Stimulated activated naive B cell treated with anti-CD40 and anti-IgM and Interleukin-4, amounts not matched to agents 10 μg/mL and 1 μg/mL and 100 μg/mL, for 72 hours (primary cell): ENCODE measurements around the gene CYP39A1.
A peak's percentile ranks its signal among the peaks of the same experiment; 100 is the strongest.

Experiments
- ATAC-seq, 2 donors: fragments of 150-1000 bp; cut with Tn5 transposase; replicated peaks; 2 replicates each; pipeline ENCODE4 v1.10.0; 2021; ENCODE audit warnings: moderate library complexity in 1 of 2
- DNase-seq: peaks from one replicate; pipeline ENCODE4 v3.0.0; 2021
- H3K27ac Mint-ChIP-seq: one replicate; pipeline ENCODE4 v1.8.0; 2022; ENCODE audit warnings: mild to moderate bottlenecking, mixed read lengths
- H3K27me3 Mint-ChIP-seq, 2 donors: one replicate each; pipeline ENCODE4 v1.8.0; 2022; ENCODE audit warnings: mixed read lengths in 2 of 2
- H3K36me3 Mint-ChIP-seq, 2 donors: one replicate each; pipeline ENCODE4 v1.8.0; 2022; ENCODE audit warnings: mixed read lengths in 2 of 2, mild to moderate bottlenecking in 1 of 2
- H3K4me1 Mint-ChIP-seq, 2 donors: one replicate each; pipeline ENCODE4 v1.8.0; 2022; ENCODE audit warnings: mixed read lengths in 2 of 2, mild to moderate bottlenecking in 1 of 2
- H3K4me3 Mint-ChIP-seq, 2 donors: one replicate each; pipeline ENCODE4 v1.8.0; 2022; ENCODE audit warnings: mild to moderate bottlenecking in 2 of 2, mixed read lengths in 2 of 2, moderate library complexity in 1 of 2
- H3K9me3 Mint-ChIP-seq, 2 donors: one replicate each; pipeline ENCODE4 v1.8.0; 2022; ENCODE audit warnings: mixed read lengths in 2 of 2, mild to moderate bottlenecking in 1 of 2

CYP39A1 gene

DNA sequence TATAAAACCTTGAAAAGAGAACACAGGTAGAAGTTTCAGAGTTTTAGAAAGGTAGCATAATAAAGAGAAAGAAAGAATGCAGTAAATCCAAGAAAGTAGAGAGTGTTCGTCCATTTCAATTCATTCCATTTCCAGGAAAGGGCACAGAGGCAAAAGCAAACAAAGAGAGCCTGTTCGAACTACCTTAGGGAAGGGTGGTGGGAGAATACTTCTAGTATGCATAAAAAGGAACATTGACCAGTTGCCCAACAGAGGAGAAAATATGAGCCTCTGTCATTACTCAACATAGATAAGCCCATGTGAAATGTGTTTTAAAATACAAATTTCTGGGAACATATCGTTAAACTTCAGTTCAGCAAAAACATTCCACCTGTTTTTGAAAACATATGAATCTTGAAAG, 60.6 kb downstream of the CYP39A1 start:
- Mint-ChIP-seq H3K4me1 (no peaks in the 10 kb centered on the region), H3K4me3 (no peak overlapping the region), H3K9me3 (peaks cover 3 to 5% of the 10 kb centered on the region in 2 donors), H3K27ac (no peak overlapping the region), H3K27me3 (peaks cover 0 to 10% of the 10 kb centered on the region in 2 donors), H3K36me3 (no peaks in the 10 kb centered on the region)
- ATAC-seq = no peak
- DNase-seq = no peak

DNA sequence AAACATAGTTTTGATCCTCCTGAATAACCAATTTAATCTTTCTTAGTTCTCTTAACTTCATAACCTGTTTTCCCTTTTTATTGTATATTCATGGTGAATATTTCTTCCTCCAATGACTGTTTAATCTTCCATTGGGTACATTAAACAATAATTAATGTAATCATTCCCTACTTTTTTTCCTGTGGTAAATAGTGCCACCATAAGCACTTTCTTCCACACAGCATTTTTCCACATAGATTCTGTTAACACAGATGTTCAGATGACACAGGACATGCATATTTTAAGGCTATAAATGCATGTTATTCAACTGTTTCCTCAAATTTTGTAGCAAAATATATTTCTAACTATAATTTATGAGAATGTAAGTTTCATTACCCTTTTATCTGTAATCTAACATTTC, 61.9 kb downstream of the CYP39A1 start:
- H3K4me3 Mint-ChIP-seq = no peak overlapping the region
- no peaks in the 10 kb centered on the region for H3K36me3 Mint-ChIP-seq
- no peaks in the 10 kb centered on the region for H3K4me1 Mint-ChIP-seq
- peaks cover 3 to 5% of the 10 kb centered on the region in 2 donors for H3K9me3 Mint-ChIP-seq
- peaks cover 0 to 10% of the 10 kb centered on the region in 2 donors for H3K27me3 Mint-ChIP-seq
- no peak for ATAC-seq
- no peak overlapping the region for H3K27ac Mint-ChIP-seq
- DNase-seq = no peak

DNA sequence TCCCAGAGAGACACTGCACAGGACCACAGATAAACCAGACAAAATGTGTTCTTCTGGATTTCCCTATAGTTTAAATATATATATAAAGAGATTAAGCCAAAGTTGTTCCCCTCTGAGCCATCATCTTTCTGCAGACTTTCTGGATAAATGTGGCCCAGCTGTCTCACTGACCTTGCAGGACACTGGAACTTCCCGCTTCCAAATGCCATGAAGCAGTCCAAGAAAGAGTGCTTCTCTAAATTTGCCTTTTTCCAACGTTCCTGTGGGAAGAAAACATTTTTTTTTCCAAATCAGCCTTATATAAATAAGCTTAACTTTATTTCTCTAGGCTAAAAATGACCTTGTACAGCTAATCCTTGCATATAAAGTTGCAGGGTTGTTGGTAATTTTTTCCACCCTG, 65.7 kb downstream of the CYP39A1 start:
- Mint-ChIP-seq H3K9me3 (no peaks in the 10 kb centered on the region), H3K27me3 (peaks cover 0 to 7% of the 10 kb centered on the region in 2 donors), H3K36me3 (no peaks in the 10 kb centered on the region), H3K4me3 (no peak overlapping the region), H3K4me1 (no peaks in the 10 kb centered on the region), H3K27ac (no peak overlapping the region)
- no peak for ATAC-seq
- DNase-seq = no peak

DNA sequence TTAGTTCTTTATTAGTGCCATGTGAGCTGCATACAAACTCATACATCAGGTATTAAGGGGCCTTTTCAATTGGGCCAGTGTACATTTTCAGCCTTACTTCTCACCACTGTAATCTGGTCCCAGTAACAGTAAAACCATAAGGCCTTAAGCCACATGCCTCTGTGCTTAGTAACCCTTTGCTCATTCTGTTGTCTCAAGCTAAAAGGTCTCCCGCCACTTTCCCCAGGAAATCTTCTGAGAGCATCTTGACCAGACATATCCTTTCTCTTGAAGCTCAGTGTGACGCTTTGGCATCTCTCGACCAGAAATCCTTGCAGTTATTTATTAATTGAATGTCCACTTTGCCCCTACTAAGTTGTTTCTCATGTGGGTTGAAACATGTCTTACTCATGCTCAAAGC, 68.0 kb downstream of the CYP39A1 start:
- no peak overlapping the region for H3K27ac Mint-ChIP-seq
- no peak for DNase-seq

DNA sequence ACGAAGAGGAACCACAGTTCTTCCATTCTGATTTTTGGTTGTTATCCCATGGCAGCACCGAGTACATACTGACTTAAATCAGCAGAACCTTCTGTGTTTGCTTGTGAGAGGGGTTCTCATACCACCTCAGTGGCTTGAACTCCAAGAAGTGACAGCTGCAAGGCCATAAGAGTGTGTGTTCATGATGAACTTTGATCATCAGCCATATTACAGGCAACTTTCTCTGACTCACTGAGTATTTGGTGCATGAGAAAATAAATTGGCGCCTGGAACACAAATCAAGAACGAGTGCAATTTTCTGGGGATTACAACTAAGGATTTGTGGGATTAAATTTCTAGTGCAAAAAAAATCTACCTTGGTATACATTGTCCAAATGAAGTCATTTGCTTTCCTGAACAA, 68.9 kb downstream of the CYP39A1 start:
- H3K9me3 Mint-ChIP-seq = no peaks in the 10 kb centered on the region
- no peaks in the 10 kb centered on the region for H3K4me1 Mint-ChIP-seq
- ATAC-seq = no peak

More for the DNA sequence above, 68.0 kb downstream of the CYP39A1 start:
- Mint-ChIP-seq H3K9me3 (no peaks in the 10 kb centered on the region), H3K4me1 (no peaks in the 10 kb centered on the region), H3K27me3 (peaks cover 5% of the 10 kb centered on the region in 2 donors), H3K4me3 (no peak overlapping the region), H3K36me3 (no peaks in the 10 kb centered on the region)
- ATAC-seq = no peak

DNA sequence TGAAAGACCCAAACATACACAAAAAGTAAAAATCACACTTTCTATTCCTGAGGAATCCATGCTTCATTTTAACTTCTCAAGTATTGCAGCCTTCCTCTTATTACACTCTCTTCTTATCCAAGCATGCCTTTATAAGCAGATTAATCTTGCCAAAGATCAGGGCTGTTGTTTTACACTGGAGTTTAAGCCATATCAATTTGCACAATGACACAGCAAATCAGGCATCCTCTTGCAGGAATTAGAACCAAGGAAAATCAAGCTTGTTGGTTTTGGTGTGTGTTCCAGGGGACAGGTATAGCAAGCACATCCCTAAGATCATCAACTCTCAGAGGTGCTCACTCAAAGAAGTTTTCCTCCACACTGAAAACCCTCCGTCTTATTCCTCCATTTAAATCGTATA, 69.5 kb downstream of the CYP39A1 start:
- Mint-ChIP-seq H3K36me3 (no peaks in the 10 kb centered on the region), H3K4me1 (no peaks in the 10 kb centered on the region), H3K9me3 (no peaks in the 10 kb centered on the region), H3K27ac (no peak overlapping the region), H3K27me3 (peaks cover 4 to 5% of the 10 kb centered on the region in 2 donors), H3K4me3 (no peak overlapping the region)
- ATAC-seq (no peak), DNase-seq (no peak)

More for the DNA sequence above, 68.9 kb downstream of the CYP39A1 start:
- Mint-ChIP-seq H3K27ac (no peak overlapping the region), H3K4me3 (no peak overlapping the region), H3K27me3 (peaks cover 0 to 5% of the 10 kb centered on the region in 2 donors), H3K36me3 (no peaks in the 10 kb centered on the region)
- no peak for DNase-seq

DNA sequence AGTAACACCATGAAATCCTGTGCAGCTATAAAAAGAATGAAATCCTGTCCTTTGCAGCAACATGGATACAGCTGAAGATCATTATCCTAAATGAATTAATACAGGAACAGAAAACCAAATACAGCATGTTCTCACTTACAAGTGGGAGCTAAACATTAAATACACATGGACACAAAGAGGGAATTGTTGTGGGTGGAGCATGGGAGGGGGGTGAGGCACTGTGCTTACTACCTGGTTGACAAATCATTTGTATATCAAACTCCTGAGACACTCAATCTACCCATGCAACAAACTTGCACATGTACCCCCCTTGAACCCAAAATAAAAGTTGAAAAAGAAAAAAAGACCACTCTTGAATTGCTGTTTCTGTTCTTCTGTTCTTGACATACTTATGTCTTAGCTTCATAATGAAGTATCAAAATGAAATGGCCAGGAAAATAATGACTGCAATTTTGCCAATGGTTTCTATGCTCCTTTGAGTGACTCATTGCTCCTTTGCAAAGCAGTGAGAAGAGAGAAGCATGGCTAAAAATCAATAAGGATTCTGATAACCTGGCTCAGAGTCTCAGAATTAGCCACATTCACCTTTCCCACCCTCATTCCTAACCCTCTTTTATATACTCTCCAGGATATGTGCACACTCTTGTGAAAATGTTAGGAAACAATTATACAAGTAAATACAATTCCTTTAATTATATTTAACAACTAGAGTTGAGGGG, 71.0 kb downstream of the CYP39A1 start:
- ATAC-seq (no peak), DNase-seq (no peak)
- no peak overlapping the region for H3K27ac Mint-ChIP-seq
- no peaks in the 10 kb centered on the region for H3K36me3 Mint-ChIP-seq
- H3K9me3 Mint-ChIP-seq = no peaks in the 10 kb centered on the region
- peaks cover 5 to 8% of the 10 kb centered on the region in 2 donors for H3K27me3 Mint-ChIP-seq
- no peak overlapping the region for H3K4me3 Mint-ChIP-seq
- no peaks in the 10 kb centered on the region for H3K4me1 Mint-ChIP-seq

DNA sequence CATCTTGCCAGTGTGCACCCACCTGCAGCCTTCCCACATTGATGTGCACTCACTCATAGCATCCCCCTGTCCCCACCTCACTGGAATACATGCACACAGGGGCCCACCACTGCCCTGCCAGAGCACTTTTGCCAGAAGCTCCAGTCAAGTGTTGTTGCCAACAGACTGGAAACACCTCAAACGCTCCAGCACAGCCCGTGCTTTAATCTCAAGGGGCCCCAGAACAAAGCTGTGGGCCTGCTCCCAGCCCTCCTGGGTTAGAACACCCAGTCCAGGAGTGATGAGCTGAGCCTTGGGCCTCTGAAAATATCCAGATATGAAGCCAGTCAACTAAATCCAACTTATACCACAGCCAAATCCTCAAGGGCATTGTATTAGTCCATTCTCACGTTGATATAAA, 77.1 kb downstream of the CYP39A1 start:
- H3K9me3 Mint-ChIP-seq = peaks cover 8 to 10% of the 10 kb centered on the region in 2 donors
- H3K4me1 Mint-ChIP-seq = no peaks in the 10 kb centered on the region
- peaks cover 25 to 34% of the 10 kb centered on the region in 2 donors for H3K27me3 Mint-ChIP-seq
- no peak for DNase-seq
- peaks cover 0 to 4% of the 10 kb centered on the region in 2 donors for H3K36me3 Mint-ChIP-seq
- H3K4me3 Mint-ChIP-seq = no peak overlapping the region
- H3K27ac Mint-ChIP-seq = no peak overlapping the region
- no peak for ATAC-seq

DNA sequence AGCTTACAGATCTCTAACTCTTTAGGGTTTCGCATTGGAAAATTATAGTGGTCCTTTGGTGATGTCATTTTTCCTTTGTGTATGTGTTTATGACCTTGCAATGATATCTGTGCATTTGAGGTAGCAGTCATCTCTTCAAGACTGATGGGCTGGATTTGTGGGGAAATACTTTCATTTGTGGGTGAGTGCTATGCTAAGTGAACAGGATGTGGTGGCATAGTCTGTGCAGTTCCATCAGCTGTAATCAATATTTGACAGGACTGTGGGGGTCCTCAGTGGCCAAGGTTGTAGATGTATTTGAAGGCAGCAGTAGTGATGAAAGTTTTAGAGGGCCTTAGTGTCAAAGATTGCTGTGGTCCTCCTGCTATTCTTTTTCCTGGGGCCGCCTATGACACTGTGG, 79.5 kb downstream of the CYP39A1 start:
- Mint-ChIP-seq H3K27me3 (peaks cover 25 to 35% of the 10 kb centered on the region in 2 donors), H3K4me1 (no peaks in the 10 kb centered on the region), H3K36me3 (peaks cover 0 to 4% of the 10 kb centered on the region in 2 donors), H3K4me3 (no peak overlapping the region), H3K27ac (no peak overlapping the region), H3K9me3 (peaks cover 10% of the 10 kb centered on the region in 2 donors)
- ATAC-seq (no peak), DNase-seq (no peak)

DNA sequence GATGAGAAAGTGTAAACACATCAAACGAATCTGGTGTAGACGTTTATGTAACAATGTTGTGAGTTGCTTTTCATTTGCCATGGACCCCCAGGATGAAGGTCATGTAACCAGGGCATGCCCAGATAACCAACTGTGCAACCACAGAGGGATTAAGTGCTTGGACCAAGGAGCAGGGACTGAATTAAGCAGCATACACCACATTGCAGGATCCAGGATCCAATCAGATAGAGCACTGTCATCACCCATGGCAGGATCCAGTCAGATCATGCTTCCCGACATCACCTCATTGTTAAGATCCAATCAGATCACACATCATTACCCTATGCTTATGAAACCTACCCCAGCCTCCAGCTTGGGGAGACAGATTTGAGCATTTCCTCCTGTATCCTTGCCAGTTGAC, 87.1 kb downstream of the CYP39A1 start:
- Mint-ChIP-seq H3K4me3 (no peak overlapping the region), H3K27me3 (peaks cover 8 to 16% of the 10 kb centered on the region in 2 donors), H3K27ac (no peak overlapping the region), H3K9me3 (peaks cover 4 to 5% of the 10 kb centered on the region in 2 donors), H3K36me3 (no peaks in the 10 kb centered on the region), H3K4me1 (no peaks in the 10 kb centered on the region)
- ATAC-seq (no peak), DNase-seq (no peak)

DNA sequence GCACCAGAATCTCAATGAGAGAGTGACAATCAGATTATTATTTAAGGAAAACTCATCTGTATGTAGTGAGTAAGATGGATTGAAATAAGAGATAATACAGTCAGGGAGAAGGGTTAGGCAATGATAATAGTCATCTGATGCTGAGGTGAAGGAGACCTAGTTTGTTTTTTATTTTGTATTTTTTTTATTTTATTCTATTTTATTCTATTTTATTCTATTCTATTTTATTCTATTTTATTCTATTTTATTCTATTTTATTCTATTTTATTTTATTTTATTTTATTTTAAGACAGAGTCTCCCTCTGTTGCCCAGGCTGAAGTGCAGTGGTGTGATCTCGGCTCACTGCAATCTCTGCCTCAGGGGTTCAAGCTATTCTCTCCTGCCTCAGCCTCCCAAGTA, 88.7 kb downstream of the CYP39A1 start:
- Mint-ChIP-seq H3K36me3 (no peaks in the 10 kb centered on the region), H3K4me3 (no peak overlapping the region), H3K27me3 (peaks cover 4 to 11% of the 10 kb centered on the region in 2 donors), H3K9me3 (peaks cover 3 to 4% of the 10 kb centered on the region in 2 donors), H3K27ac (no peak overlapping the region), H3K4me1 (no peaks in the 10 kb centered on the region)
- ATAC-seq (no peak), DNase-seq (no peak)

DNA sequence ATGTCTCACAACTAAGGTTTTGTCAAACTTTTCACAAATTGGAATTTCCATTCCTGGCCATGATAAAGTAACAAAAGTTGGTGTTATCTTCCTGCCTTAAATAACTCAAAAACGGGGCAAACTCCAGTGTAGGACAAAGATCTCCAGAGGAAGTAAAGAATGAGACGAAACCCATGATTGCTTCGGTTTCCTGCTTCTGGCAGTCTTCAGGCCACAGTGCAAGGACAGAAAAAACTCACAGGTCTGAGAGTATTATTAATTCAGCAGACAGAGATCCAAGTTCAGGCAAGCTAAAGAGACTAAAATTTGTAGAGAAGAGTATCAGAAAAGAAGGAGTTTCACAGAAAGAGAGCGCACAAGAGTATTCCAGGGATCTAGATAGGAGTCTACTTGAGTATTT, 96.6 kb downstream of the CYP39A1 start:
- Mint-ChIP-seq H3K4me1 (peaks cover 11 to 15% of the 10 kb centered on the region in 2 donors), H3K4me3 (no peak overlapping the region), H3K36me3 (no peaks in the 10 kb centered on the region), H3K27me3 (peaks cover 0 to under 1% of the 10 kb centered on the region in 2 donors), H3K9me3 (no peaks in the 10 kb centered on the region), H3K27ac (peak overlapping the region; percentile 49)
- DNase-seq (no peak), ATAC-seq (no peak)

DNA sequence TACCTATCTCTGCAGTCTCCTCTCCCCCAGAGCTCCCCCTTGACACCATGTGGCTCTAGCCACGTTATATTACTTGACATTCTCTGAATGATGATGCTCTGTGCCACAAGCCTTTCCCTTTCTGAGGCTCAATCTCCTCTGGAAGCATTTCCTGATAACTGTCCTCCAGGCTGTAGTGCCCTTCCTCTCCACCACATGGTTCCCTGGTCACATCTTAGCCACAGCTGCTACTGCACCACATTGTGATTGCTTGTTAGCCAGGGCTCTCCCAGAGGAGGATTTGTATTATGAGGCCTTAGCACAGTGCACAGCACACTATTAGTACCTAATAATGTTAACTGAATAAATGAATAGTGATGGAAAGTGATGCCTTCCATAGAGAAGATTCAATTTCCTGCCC, 97.5 kb downstream of the CYP39A1 start:
- Mint-ChIP-seq H3K4me3 (no peak overlapping the region), H3K27ac (no peak overlapping the region), H3K4me1 (peaks cover 11 to 15% of the 10 kb centered on the region in 2 donors), H3K9me3 (no peaks in the 10 kb centered on the region), H3K36me3 (no peaks in the 10 kb centered on the region), H3K27me3 (no peaks in the 10 kb centered on the region)
- no peak for DNase-seq
- peak in 1 of 2 donors; percentile 10 for ATAC-seq

DNA sequence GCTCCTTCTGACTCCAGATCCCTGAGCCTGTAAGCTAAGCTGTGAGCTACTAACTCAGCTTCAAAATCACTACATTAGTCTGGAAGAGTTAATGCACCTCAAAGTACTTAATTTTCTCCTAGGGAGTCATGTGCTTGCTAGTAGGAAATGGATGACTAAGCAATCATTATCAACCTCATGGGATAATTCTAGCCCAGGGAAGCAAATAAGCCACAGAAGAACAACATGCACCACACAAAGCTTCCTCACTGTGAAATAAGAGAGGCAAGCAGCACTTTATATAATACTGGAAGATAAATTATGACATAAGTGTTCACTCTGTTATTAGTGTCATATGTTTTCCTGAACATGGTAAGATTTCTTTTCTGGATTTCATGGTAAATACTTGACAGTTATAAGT, 103.5 kb downstream of the CYP39A1 start:
- Mint-ChIP-seq H3K4me1 (no peaks in the 10 kb centered on the region), H3K27me3 (peaks cover 3 to 6% of the 10 kb centered on the region in 2 donors), H3K36me3 (no peaks in the 10 kb centered on the region), H3K9me3 (peaks cover 2 to 6% of the 10 kb centered on the region in 2 donors), H3K27ac (no peak overlapping the region), H3K4me3 (no peak overlapping the region)
- ATAC-seq = no peak
- DNase-seq = no peak

DNA sequence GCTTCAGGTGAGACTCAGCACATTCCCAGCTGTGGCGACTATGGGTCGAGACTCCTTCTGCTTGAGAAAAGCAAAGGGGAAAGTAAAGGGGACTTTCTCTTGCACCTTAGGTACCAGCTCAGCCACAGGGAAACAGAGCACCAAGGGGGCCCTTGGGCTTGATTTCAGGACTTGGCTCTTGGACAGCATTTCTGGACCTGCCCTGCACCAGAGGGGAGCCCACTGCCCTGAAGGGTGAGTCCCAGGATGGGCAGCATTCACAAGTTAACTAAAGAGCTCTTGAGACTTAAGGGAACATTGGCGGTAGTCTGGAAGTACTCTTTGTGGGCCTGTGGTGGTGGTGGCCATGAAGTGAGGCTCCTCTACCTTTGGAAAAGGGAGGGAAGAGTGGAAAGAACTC, 111.1 kb downstream of the CYP39A1 start:
- no peak for DNase-seq
- H3K27me3 Mint-ChIP-seq = peaks cover 0 to 28% of the 10 kb centered on the region in 2 donors
- H3K4me1 Mint-ChIP-seq = no peaks in the 10 kb centered on the region
- no peak for ATAC-seq
- peaks cover 9 to 12% of the 10 kb centered on the region in 2 donors for H3K9me3 Mint-ChIP-seq
- peaks cover 0 to 3% of the 10 kb centered on the region in 2 donors for H3K36me3 Mint-ChIP-seq
- no peak overlapping the region for H3K4me3 Mint-ChIP-seq
- H3K27ac Mint-ChIP-seq = no peak overlapping the region
